H1 (cell line): Measurements from ENCODE around the gene SCRG1. TPM values are rescaled to one million over a fixed set of nuclear protein-coding genes. Genes with fewer than 3 reads are reported as not detected.

Source experiments
- ASH2L ChIP-seq: fragments of 200-600, 300-600 bp; sonication (generic); IDR thresholded peaks from one replicate; pipeline ENCODE4 v1.7.1; 2017; ENCODE audit warnings: low read length
- BACH1 ChIP-seq: IDR thresholded peaks from 2 replicates; pipeline ENCODE4 v1.6.1; 2012; ENCODE audit warnings: low read length, improper control_type of control experiment
- EGR1 ChIP-seq: IDR thresholded peaks from 2 replicates; pipeline ENCODE4 v1.6.1; 2011; ENCODE audit warnings: low read depth, low read length, borderline replicate concordance
- EP300 ChIP-seq, 2 experiments: IDR thresholded peaks; 1 replicate in 1 of 2; 2 replicates in 1 of 2; pipeline ENCODE4 v1.6.1; 2011 to 2012; ENCODE audit warnings: low read depth in 2 of 2, low read length in 2 of 2, mild to moderate bottlenecking in 2 of 2, borderline replicate concordance in 1 of 2, inconsistent platforms in 1 of 2, moderate library complexity in 1 of 2
- JUND ChIP-seq: IDR thresholded peaks from 2 replicates; pipeline ENCODE4 v1.6.1; 2011; ENCODE audit warnings: mild to moderate bottlenecking, improper control_type of control experiment, low read length
- KDM4A ChIP-seq: IDR thresholded peaks from one replicate; pipeline ENCODE4 v1.7.1; 2012; ENCODE audit warnings: low read depth, mild to moderate bottlenecking, moderate library complexity, low read length, inconsistent platforms; ENCODE audit not compliant: severe bottlenecking
- NRF1 ChIP-seq: IDR thresholded peaks from 2 replicates; pipeline ENCODE4 v1.6.1; 2011; ENCODE audit warnings: mild to moderate bottlenecking, low read depth, low read length, improper control_type of control experiment
- POLR2A ChIP-seq, 2 experiments: IDR thresholded peaks; 1 replicate in 1 of 2; 2 replicates in 1 of 2; pipeline ENCODE4 v1.6.1; 2011; ENCODE audit warnings: low read depth in 2 of 2, low read length in 2 of 2, mild to moderate bottlenecking in 2 of 2; ENCODE audit errors: control extremely low read depth in 1 of 2
- POLR2AphosphoS5 ChIP-seq: IDR thresholded peaks from 2 replicates; pipeline ENCODE4 v1.6.1; 2011; ENCODE audit warnings: low read depth, low read length
- POU5F1 ChIP-seq: IDR thresholded peaks from 2 replicates; pipeline ENCODE4 v1.6.1; 2011; ENCODE audit warnings: low read depth, mild to moderate bottlenecking, low read length, moderate library complexity
- SIN3A ChIP-seq, 2 experiments: IDR thresholded peaks in 1 of 2; conservative IDR thresholded peaks in 1 of 2; 2 replicates each; pipeline ENCODE4 v1.6.1; 2011 to 2012; ENCODE audit warnings: low read length in 2 of 2, improper control_type of control experiment in 1 of 2, low read depth in 1 of 2, mild to moderate bottlenecking in 1 of 2
- TAF7 ChIP-seq: optimal IDR thresholded peaks from 2 replicates; pipeline ENCODE3; 2011; ENCODE audit warnings: low read depth, mild to moderate bottlenecking, inconsistent platforms, low read length, moderate library complexity, borderline replicate concordance
- TBP ChIP-seq: IDR thresholded peaks from 2 replicates; pipeline ENCODE4 v1.6.1; 2011; ENCODE audit warnings: low read depth, low read length, improper control_type of control experiment
- ZNF274 ChIP-seq: IDR thresholded peaks from 2 replicates; pipeline ENCODE4 v1.7.0; 2012; ENCODE audit warnings: low read length, borderline replicate concordance; ENCODE audit errors: extremely low read depth
- polyA plus RNA-seq, 7 experiments: library from polyadenylated mRNA; depleted of rRNA in 3 of 7; stranded (reverse) in 5 of 7; unstranded in 2 of 7; fragments of >200 nt in 5 of 7; fragments of 200-250 nt in 2 of 7; gene quantifications; 1 replicate in 5 of 7; 2 replicates in 1 of 7; 4 replicates in 1 of 7; pipeline versions ENCODE4 v1.2.1 to v1.2.3, GENCODE V29; 2011 to 2013; ENCODE audit warnings: missing spikeins in 2 of 7, mixed read lengths in 2 of 7
- total RNA-seq: library from RNA; stranded (reverse); fragmentation: NEBNext Ultra II Directional; extraction: Animal tissue kit (Norgen Biotek cat#: 25700); gene quantifications from 2 replicates; pipeline ENCODE4 v1.2.1, GENCODE V29; 2021
- TF ChIP-seq, protein P1 (sequence below): IDR thresholded peaks from 2 replicates; pipeline ENCODE4 v1.6.1; 2012; ENCODE audit warnings: inconsistent platforms
- TF ChIP-seq, protein P2 (sequence below): IDR thresholded peaks from 2 replicates; pipeline ENCODE4 v1.6.1; 2012; ENCODE audit warnings: low read length, inconsistent platforms
- TF ChIP-seq, protein P3 (sequence below): IDR thresholded peaks from 2 replicates; pipeline ENCODE4 v1.6.1; 2011; ENCODE audit warnings: low read depth, mild to moderate bottlenecking, low read length; ENCODE audit not compliant: insufficient read depth

Gene SCRG1
- total and polyA plus RNA-seq, 2 of the 8 experiments (the other 6 are each of a cell fraction or from before 2014, with no cell fraction given) = not detected

DNA sequence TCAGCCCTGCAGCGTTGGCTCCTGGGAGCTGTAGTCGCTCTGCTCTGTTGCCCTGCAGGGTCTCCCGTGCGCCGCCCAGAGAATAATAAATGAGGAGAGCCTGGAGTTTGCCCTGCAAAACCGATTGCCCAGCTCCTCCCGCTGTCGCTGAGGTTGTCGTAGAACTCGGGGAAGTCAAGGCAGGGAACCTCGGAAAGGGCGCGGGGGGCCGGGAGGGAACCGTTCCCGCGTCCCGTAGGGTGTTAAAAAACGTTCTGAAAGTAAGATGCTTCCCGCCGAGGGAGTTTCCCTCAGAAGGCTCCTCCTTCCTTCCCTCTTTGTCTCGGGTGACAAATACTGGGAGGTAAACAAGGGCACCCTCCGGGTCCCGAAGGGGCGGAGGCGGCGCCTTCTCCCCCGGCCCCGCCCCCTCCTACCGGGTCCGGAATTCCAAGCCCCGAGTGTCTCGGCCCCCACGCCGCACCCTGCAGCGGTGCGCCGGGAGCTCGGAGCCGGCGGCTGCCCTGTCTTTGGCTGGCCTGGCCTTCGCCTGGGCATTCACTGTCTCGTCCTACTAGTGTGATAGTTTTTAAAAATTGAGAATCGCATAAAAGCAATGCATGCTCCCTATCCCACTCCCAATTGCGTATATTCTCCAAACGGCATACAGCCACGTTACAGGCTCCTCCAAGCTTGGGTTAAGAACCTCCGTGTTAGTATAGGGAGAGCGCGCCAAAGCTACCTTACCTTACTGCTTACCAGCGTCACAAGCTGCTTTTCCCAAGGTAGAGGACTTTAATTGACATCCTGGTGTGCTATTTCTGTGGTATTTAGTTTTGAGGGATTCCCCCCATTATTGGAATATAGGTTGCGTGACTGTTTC lies 63.8 kb downstream of the SCRG1 start (continued):
- TF ChIP-seq POLR2AphosphoS5 (peak; percentile 69), POU5F1 (no peak), KDM4A (peak; percentile 70), POLR2A (IDR thresholded peaks at IDR 0.05; ENCODE audit: control extremely low read depth in 1 of 2, low read depth in 2 of 2, low read length in 2 of 2) (peak; percentile 62 to 72), JUND (no peak), SIN3A (conservative IDR thresholded peaks at IDR 0.05 in 1 of 2, IDR thresholded peaks at IDR 0.05 in 1 of 2; ENCODE audit: low read depth in 1 of 2, low read length in 2 of 2) (peak; percentile 41 to 83; a peak in 1 of 4 replicates), ASH2L (peak; percentile 67), EP300 (IDR thresholded peaks at IDR 0.05; ENCODE audit: borderline replicate concordance in 1 of 2, low read depth in 2 of 2, low read length in 2 of 2) (peak in 1 of 2 experiments; percentile 52; a peak in 1 of 3 replicates), EGR1 (peak; percentile 68; the same call in 1 of the 2 replicates), TBP (no peak), BACH1 (peak; percentile 72), NRF1 (no peak), ZNF274 (no peak), TAF7 (peak; percentile 25)
- TF ChIP-seq, protein P1, sequence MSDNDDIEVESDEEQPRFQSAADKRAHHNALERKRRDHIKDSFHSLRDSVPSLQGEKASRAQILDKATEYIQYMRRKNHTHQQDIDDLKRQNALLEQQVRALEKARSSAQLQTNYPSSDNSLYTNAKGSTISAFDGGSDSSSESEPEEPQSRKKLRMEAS = 0 out of 2 replicates have a peak, but pooled peaks have one; percentile 10
- TF ChIP-seq, protein P2, sequence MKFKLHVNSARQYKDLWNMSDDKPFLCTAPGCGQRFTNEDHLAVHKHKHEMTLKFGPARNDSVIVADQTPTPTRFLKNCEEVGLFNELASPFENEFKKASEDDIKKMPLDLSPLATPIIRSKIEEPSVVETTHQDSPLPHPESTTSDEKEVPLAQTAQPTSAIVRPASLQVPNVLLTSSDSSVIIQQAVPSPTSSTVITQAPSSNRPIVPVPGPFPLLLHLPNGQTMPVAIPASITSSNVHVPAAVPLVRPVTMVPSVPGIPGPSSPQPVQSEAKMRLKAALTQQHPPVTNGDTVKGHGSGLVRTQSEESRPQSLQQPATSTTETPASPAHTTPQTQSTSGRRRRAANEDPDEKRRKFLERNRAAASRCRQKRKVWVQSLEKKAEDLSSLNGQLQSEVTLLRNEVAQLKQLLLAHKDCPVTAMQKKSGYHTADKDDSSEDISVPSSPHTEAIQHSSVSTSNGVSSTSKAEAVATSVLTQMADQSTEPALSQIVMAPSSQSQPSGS = no peak
- TF ChIP-seq, protein P3, sequence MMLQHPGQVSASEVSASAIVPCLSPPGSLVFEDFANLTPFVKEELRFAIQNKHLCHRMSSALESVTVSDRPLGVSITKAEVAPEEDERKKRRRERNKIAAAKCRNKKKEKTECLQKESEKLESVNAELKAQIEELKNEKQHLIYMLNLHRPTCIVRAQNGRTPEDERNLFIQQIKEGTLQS = no peak
